Tibial nerve (tissue), 3 donors: ENCODE results near the gene ADPRH.

Experiments used
- CTCF ChIP-seq, 5 experiments: fragments of 200-600 bp in 3 of 5; fragments of 450-650 bp in 2 of 5; sonication (generic) in 3 of 5; IDR thresholded peaks; one replicate each; pipeline ENCODE4 v1.5.1; 2016 to 2019; ENCODE audit warnings: antibody characterized with exemption in 5 of 5, mild to moderate bottlenecking in 3 of 5, moderate library complexity in 2 of 5
- POLR2A ChIP-seq, 2 donors: fragments of 450-650 bp; IDR thresholded peaks; one replicate each; pipeline ENCODE4 v1.6.1; 2017; ENCODE audit warnings: antibody characterized with exemption in 2 of 2, mild to moderate bottlenecking in 2 of 2, moderate library complexity in 2 of 2

GRCh38 chr3:119542168-119542767, 37.0 kb upstream of the ADPRH start:
- no peak for TF ChIP-seq CTCF (IDR thresholded peaks at IDR 0.05)
- no peak for TF ChIP-seq POLR2A (IDR thresholded peaks at IDR 0.05)
